BLaER1 (cell line): ENCODE results near the gene SOBP.
"Not testable (repeated sequence)": the region's sequence is repeated elsewhere in the genome, so short reads cannot be mapped to it uniquely, and the experiment has no call there.

Experiments
- H3K27ac ChIP-seq: shearing (Covaris generic); formaldehyde crosslinking; 2 replicates; pipeline ENCODE4 v1.8.1; 2022
- H3K27me3 ChIP-seq: shearing (Covaris generic); formaldehyde crosslinking; 2 replicates; pipeline ENCODE4 v1.8.1; 2022
- H3K36me3 ChIP-seq: shearing (Covaris generic); formaldehyde crosslinking; 2 replicates; pipeline ENCODE4 v1.8.1; 2022
- H3K4me1 ChIP-seq: shearing (Covaris generic); formaldehyde crosslinking; 2 replicates; pipeline ENCODE4 v1.8.1; 2022
- H3K4me2 ChIP-seq: shearing (Covaris generic); formaldehyde crosslinking; 2 replicates; pipeline ENCODE4 v1.8.1; 2022
- H3K4me3 ChIP-seq: shearing (Covaris generic); formaldehyde crosslinking; 2 replicates; pipeline ENCODE4 v1.8.1; 2022
- H3K9ac ChIP-seq: shearing (Covaris generic); formaldehyde crosslinking; 2 replicates; pipeline ENCODE4 v1.8.1; 2022
- H3K9me3 ChIP-seq: shearing (Covaris generic); formaldehyde crosslinking; 2 replicates; pipeline ENCODE4 v1.8.1; 2022
- H4K20me1 ChIP-seq: shearing (Covaris generic); formaldehyde crosslinking; 2 replicates; pipeline ENCODE4 v1.8.1; 2022
- Cebpa-rat ChIP-seq: shearing (Covaris generic); IDR thresholded peaks from 2 replicates; pipeline ENCODE4 v1.8.1; 2022

Gene SOBP

GRCh38 chr6:107550241-107550840 lies 60.4 kb downstream of the SOBP start:
- H4K20me1 ChIP-seq = no peaks in the 10 kb centered on the region
- no peaks in the 10 kb centered on the region for H3K9me3 ChIP-seq
- no peaks in the 10 kb centered on the region for H3K27me3 ChIP-seq
- H3K36me3 ChIP-seq = no peaks in the 10 kb centered on the region
- peak overlapping the region; percentile 29; the same call in 1 of the 2 replicates for H3K27ac ChIP-seq
- H3K4me2 ChIP-seq = peak overlapping the region; percentile 50
- no peak for TF ChIP-seq Cebpa-rat
- no peak overlapping the region; the same call in 1 of the 2 replicates for H3K4me3 ChIP-seq
- peaks cover 27% of the 10 kb centered on the region for H3K4me1 ChIP-seq
- peak overlapping the region; percentile 44; the same call in 1 of the 2 replicates for H3K9ac ChIP-seq

DNA sequence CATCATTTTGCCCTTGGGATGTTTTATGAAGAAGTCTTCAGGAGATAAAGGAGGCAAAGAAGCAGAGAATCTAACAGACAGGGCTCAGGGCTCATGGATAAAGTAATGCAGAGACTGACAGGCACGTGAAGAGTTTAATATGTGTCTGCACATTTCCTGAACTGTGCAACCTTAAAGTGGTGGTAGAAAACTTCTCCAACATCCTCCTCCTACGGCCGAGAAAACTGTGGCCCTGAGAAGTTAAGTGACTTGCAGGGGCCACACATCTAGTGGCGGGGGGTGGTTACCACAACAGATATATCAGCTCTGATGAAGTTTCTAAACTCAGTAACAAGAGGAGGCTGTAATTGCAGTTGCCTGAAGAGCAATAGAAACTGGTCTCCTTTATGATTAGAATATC lies 61.0 kb downstream of the SOBP start:
- H3K36me3 ChIP-seq = no peaks in the 10 kb centered on the region
- no peak for TF ChIP-seq Cebpa-rat
- no peaks in the 10 kb centered on the region for H4K20me1 ChIP-seq
- peaks cover 27% of the 10 kb centered on the region for H3K4me1 ChIP-seq
- H3K9ac ChIP-seq = peak overlapping the region; percentile 44; the same call in 1 of the 2 replicates
- H3K4me2 ChIP-seq = peak overlapping the region; percentile 50
- H3K9me3 ChIP-seq = no peaks in the 10 kb centered on the region
- H3K4me3 ChIP-seq = no peak overlapping the region; the same call in 1 of the 2 replicates
- H3K27me3 ChIP-seq = no peaks in the 10 kb centered on the region
- H3K27ac ChIP-seq = no peak overlapping the region; the same call in 1 of the 2 replicates

DNA sequence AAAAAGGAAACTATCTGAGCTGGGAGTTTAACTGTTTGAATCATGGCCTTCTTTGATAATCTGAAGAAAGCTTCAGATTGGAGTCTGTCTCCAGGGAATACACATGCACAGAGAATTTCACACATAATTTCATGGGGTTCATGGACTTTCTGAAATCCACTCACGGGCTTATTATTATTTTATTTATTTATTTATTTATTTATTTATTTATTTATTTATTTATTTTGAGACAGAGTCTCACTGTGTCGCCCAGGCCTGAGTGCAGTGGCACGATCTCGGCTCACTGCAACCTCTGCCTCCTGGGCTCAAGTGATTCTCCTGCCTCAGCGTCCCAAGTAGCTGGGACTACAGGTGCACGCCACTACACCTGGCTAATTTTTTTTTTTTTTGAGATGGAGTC lies 63.2 kb downstream of the SOBP start:
- H3K4me1 ChIP-seq = peaks cover 27% of the 10 kb centered on the region
- not testable (repeated sequence) for H3K9ac ChIP-seq, H3K27me3 ChIP-seq, H3K9me3 ChIP-seq, H3K4me3 ChIP-seq, H3K4me2 ChIP-seq, H3K36me3 ChIP-seq, H3K27ac ChIP-seq, H4K20me1 ChIP-seq

DNA sequence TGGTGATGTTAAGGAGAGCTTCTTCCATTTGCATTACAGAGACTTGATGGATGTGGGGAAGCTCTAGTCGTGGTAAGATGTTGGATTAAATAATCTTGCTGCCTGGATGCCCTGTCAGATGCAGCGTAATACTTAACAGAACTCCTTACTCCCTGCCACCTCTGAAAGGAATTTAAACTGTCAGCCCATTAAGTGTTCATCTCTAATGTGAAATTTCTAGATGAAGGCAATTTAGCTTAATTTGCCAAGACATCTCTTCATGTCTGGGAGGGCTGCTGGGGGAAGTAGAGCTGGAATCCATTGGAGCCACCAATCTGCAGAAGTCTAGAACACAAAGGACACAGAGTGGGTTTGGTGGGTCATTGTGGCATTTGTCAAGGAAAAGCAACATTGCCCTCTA lies 64.4 kb downstream of the SOBP start:
- H3K4me1 ChIP-seq = peaks cover 25% of the 10 kb centered on the region

GRCh38 chr6:107554918-107555317 lies 65.0 kb downstream of the SOBP start:
- H3K27me3 ChIP-seq = no peaks in the 10 kb centered on the region
- H4K20me1 ChIP-seq = no peaks in the 10 kb centered on the region
- H3K9ac ChIP-seq = no peak overlapping the region
- TF ChIP-seq Cebpa-rat = no peak
- no peak overlapping the region for H3K4me2 ChIP-seq
- H3K36me3 ChIP-seq = no peaks in the 10 kb centered on the region
- no peak overlapping the region for H3K4me3 ChIP-seq
- H3K9me3 ChIP-seq = no peaks in the 10 kb centered on the region
- H3K27ac ChIP-seq = no peak overlapping the region
- peaks cover 19% of the 10 kb centered on the region for H3K4me1 ChIP-seq

More for the DNA sequence above, 64.4 kb downstream of the SOBP start:
- TF ChIP-seq Cebpa-rat = no peak
- H3K9ac ChIP-seq = no peak overlapping the region
- no peak overlapping the region for H3K27ac ChIP-seq
- H3K4me2 ChIP-seq = no peak overlapping the region
- H3K9me3 ChIP-seq = no peaks in the 10 kb centered on the region
- no peaks in the 10 kb centered on the region for H3K27me3 ChIP-seq
- no peak overlapping the region for H3K4me3 ChIP-seq
- H4K20me1 ChIP-seq = no peaks in the 10 kb centered on the region
- H3K36me3 ChIP-seq = no peaks in the 10 kb centered on the region

DNA sequence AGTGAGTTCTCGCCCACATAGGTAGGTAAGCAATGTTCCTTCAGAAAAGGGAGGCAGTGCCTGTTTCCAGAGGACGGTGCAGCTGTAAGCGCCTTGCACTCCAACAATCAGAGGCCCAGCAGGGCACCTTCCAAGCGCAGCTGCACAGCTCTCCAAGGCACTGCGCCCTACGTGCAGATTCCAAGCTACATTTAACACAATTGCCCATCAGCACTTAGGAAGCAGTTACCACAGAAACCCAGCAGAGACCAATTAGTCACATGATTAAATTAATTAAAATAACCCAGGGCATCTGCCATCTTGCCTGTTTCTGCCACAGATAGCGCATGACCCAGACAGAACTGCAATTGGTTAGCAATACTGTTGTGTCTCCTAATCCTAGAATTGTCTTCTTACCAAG lies 65.5 kb downstream of the SOBP start:
- TF ChIP-seq Cebpa-rat = no peak
- no peak overlapping the region for H3K9ac ChIP-seq
- no peaks in the 10 kb centered on the region for H4K20me1 ChIP-seq
- H3K4me2 ChIP-seq = no peak overlapping the region
- H3K4me3 ChIP-seq = no peak overlapping the region
- no peaks in the 10 kb centered on the region for H3K27me3 ChIP-seq
- H3K27ac ChIP-seq = no peak overlapping the region
- H3K36me3 ChIP-seq = no peaks in the 10 kb centered on the region
- H3K9me3 ChIP-seq = no peaks in the 10 kb centered on the region
- H3K4me1 ChIP-seq = peaks cover 14% of the 10 kb centered on the region

- H3K36me3 ChIP-seq = no peaks in the 10 kb centered on the region
- H3K4me1 ChIP-seq = peaks cover 8% of the 10 kb centered on the region
- no peak overlapping the region for H3K4me2 ChIP-seq
- no peak overlapping the region for H3K27ac ChIP-seq
- H3K9me3 ChIP-seq = no peaks in the 10 kb centered on the region
- no peaks in the 10 kb centered on the region for H4K20me1 ChIP-seq
- no peaks in the 10 kb centered on the region for H3K27me3 ChIP-seq
- no peak for TF ChIP-seq Cebpa-rat
- H3K9ac ChIP-seq = no peak overlapping the region
- no peak overlapping the region for H3K4me3 ChIP-seq
These were observed 66.2 kb downstream of the SOBP start for GRCh38 chr6:107556082-107556481.

DNA sequence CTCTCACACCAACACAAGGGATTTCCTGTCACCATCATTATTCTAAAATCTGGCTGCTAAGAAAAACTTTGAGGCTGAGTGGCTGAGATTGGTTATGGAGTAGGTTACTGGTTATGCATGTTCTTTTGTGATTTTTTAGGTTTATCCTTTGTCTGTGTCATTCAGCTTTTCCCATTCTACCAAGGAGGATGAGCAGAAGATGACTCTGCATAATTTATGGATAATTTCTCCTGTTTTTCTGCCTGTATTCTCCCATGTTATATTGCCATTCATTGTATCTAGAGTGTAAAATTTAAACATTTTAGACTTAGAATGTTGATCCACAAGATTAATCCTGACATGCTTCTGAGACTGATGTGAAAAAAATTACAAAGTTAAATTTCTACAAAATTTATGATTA lies 67.8 kb downstream of the SOBP start:
- TF ChIP-seq Cebpa-rat = no peak
- Histone ChIP-seq H3K4me2 (no peak overlapping the region), H3K27me3 (no peaks in the 10 kb centered on the region), H3K9ac (no peak overlapping the region), H3K9me3 (no peaks in the 10 kb centered on the region), H3K4me1 (no peaks in the 10 kb centered on the region), H3K36me3 (no peaks in the 10 kb centered on the region), H4K20me1 (no peaks in the 10 kb centered on the region), H3K4me3 (no peak overlapping the region), H3K27ac (no peak overlapping the region)

DNA sequence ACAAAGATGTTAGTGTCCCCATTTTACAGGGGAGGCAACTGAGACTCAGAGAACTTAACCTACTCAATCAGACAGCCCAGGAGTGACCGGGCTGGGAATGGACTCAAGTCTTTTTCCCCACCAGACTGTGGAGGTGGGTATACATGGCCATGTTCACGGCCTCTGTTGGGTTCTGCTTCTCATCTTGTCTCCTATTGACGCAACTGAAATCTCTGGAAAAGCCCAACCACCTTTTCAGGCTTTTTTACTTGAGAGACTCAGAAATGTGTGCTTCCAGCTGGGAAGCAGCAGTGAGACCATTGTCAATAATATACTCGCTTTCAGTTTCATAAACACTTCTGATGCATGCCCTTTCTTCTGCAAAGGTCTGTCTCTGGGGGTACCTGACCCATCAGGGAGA lies 70.7 kb downstream of the SOBP start:
- no peaks in the 10 kb centered on the region for H3K36me3 ChIP-seq
- H3K4me3 ChIP-seq = no peak overlapping the region
- no peak overlapping the region for H3K27ac ChIP-seq
- no peak overlapping the region for H3K9ac ChIP-seq
- H4K20me1 ChIP-seq = no peaks in the 10 kb centered on the region
- H3K27me3 ChIP-seq = no peaks in the 10 kb centered on the region
- TF ChIP-seq Cebpa-rat = no peak
- no peaks in the 10 kb centered on the region for H3K4me1 ChIP-seq
- H3K9me3 ChIP-seq = no peaks in the 10 kb centered on the region
- no peak overlapping the region for H3K4me2 ChIP-seq

GRCh38 chr6:107561306-107561705 lies 71.4 kb downstream of the SOBP start:
- Histone ChIP-seq H4K20me1 (no peaks in the 10 kb centered on the region), H3K4me3 (no peak overlapping the region), H3K27me3 (no peaks in the 10 kb centered on the region), H3K9ac (no peak overlapping the region), H3K4me2 (no peak overlapping the region), H3K27ac (no peak overlapping the region), H3K4me1 (no peaks in the 10 kb centered on the region), H3K9me3 (no peaks in the 10 kb centered on the region), H3K36me3 (no peaks in the 10 kb centered on the region)
- no peak for TF ChIP-seq Cebpa-rat
